Bladder microvascular endothelial cell (primary cell): Measurements from ENCODE around the gene MARCHF9. TPM values are rescaled to one million over a fixed set of nuclear protein-coding genes. Genes with fewer than 3 reads are reported as not detected.

Experiments
- total RNA-seq: library from RNA; depleted of rRNA; stranded (reverse); fragments of >200 nt; gene quantifications from 2 replicates; pipeline ENCODE4 v1.2.3, GENCODE V29; 2014

Gene MARCHF9
- total RNA-seq, result 3.1 and 8.1 TPM in 2 replicates

GRCh38 chr12:57754411-57755193 is at the start of gene MARCHF9:
MARCHF9 (plus strand) TSS chr12:57755103; CDS start chr12:57755529, 426 bp downstream.

DNA sequence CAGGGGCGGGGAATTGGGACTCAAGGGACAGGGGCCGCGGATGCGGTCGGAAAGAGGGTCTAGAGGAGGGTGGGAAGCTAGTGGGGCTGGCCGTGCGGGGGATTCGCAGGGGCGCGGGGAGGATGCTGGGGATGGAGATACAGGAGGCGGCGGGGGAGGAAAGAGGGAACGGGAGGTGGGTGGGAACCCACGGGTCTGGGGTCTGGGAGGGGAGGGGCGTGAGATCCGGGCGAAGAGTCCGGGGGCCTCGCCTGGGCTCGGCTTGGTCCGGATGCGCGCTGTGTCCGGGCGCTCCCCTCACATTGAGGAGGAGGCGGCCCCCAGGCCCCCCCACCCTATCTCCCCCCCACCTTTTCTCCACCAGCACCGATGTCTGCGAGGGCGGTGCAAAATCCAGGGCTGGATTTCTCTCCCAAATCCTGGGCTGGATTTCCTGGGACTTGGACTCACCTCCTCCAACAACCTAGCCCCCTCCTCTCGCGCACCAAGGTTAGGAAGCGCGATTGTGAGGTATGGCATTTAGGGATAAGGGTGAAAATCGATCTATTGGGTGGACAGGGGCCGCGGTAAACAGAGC is 16.2 kb upstream of the MARCHF9 start, which contains the start of gene AGAP2:
Gene AGAP2, minus strand, starts transcription at position 82 of the 577 bp plus-strand sequence. CDS start 496 bp downstream, outside the sequence.

DNA sequence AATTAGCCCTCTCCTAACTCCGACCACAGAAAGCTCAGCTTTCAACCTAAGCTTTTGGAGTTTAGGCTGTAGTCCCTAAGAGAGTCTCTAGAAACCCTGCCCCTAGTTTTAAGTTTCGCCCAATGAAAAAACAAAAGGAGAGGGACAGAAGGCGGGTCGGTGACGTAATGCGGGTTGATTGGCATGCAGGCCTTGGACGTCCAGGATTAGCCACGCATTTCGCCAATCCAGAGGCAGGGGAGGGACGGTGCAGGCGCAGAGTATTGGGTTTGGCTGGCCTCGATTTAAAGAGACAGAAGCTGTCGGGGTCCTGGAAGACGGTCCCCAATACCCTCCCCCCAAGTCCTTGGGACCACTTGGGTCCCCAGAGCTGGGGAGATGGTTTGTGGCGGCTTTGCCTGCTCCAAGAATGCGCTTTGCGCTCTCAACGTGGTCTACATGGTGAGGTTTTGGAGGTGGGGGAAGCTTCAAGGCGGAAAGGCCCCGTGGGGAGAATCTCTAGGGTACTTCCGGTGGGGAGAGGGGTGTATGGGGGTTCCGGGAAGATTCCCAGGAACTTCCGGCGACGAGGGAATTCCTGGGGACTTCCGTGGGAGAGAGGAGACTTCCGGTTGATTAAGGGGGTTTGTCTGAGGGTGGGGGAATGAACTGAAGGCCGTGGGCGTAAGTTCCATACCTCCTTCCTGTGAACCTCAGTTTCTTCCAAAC is 10.0 kb upstream of the MARCHF9 start, which contains the start of gene TSPAN31:
Gene TSPAN31, plus strand, starts transcription at position 263 of the 708 bp plus-strand sequence. Its CDS starts 116 bp downstream, at position 379.

GRCh38 chr12:57751788-57752667 is 2.9 kb upstream of the MARCHF9 start, which contains the start of gene CDK4:
CDK4 (minus strand) TSS chr12:57752310; CDS start chr12:57751717, 593 bp downstream.

GRCh38 chr12:57766464-57767304 is 11.8 kb downstream of the MARCHF9 start, which contains the start of gene CYP27B1:
CYP27B1 (minus strand) TSS chr12:57767078; CDS start chr12:57767041, 37 bp downstream.

DNA sequence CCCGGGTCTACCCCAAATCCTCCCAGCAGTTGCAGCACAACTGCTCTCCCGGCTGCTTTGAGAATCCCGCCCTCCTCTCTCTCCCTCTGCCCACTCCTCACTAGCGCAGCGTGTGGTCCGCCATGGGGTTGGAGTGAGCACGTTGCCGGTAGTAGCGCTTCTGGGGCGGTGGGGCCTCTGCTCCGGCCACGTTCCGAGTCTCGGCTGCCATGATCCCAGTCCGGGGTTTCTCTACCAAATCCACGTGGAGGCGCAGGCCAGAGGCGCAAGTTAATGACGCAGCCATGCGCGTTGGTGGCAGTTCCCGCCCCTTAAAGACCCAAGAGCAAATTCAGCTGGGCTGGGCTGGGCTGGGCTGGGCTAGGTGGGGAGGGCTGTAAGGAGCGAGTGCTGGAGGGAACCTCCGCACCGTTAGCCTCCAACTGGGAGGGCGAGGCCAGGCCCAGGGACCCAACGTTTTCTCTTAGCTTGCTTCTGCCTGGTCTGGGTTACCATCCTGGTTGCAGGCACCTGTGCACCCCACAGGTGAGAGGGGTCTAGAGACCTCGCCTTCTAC is 17.0 kb downstream of the MARCHF9 start, which contains the start of gene METTL1:
Gene METTL1, minus strand, starts transcription at position 233 of the 556 bp plus-strand sequence. Its CDS starts 22 bp downstream, at position 211.

GRCh38 chr12:57772429-57773322 is 17.8 kb downstream of the MARCHF9 start, which contains the start of gene EEF1AKMT3:
EEF1AKMT3 (plus strand) TSS chr12:57772614; CDS start chr12:57772725, 111 bp downstream.

DNA sequence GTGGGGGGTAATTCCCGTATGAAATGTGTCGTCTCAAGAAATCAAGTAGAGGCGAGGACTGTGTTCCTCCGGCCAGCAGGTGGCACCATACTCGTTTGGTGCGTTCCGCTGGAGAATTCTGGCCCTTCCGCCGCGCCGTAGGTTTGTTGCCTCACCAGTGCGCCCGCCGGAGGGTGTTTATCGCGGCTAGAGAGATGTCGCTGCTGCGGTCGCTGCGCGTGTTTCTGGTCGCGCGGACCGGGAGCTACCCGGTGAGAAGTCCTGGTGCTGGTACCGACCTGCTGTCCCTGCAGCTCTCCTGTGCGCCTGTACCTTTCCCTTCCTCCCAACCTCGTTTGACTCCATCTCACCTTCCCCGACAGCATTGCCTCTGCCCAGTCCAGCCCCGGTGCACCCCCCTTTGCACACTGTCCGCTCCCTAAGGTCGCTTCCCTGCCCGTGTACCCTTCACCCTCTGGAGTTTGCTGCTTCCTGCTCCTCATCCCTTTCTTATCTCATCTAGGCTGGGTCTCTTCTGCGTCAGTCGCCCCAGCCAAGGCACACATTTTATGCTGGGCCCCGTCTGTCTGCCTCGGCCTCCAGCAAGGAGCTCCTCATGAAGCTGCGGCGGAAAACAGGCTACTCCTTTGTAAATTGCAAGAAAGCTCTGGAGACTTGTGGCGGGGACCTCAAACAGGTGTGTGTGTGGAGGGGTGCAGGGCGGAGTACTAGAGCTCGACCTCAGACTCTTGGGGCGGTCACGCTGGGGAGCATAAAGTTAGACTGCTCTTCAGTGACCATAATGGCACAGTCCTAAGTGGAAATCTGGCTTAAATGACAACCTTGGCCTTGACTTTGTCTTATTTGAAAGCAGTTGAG is 27.9 kb downstream of the MARCHF9 start, which contains the start of gene TSFM:
Gene TSFM, plus strand, starts transcription at position 180 of the 858 bp plus-strand sequence. Its CDS starts 15 bp downstream, at position 195.

Other genes with a start within 250 kb of the MARCHF9 start
- 8.1 and 12.8 TPM in 2 replicates for gene DDIT3, start 234.6 kb upstream of the MARCHF9 start, total RNA-seq
- gene MBD6, start 232.3 kb upstream of the MARCHF9 start, total RNA-seq, result 9.9 and 20.2 TPM in 2 replicates
- gene DCTN2, start 207.9 kb upstream of the MARCHF9 start, total RNA-seq, result 80.9 and 114 TPM in 2 replicates
- 0.06 TPM in 1 of 2 replicates, not detected in the other for gene KIF5A, start 205.1 kb upstream of the MARCHF9 start, total RNA-seq
- gene PIP4K2C, start 163.9 kb upstream of the MARCHF9 start, total RNA-seq, result 3.4 and 14.0 TPM in 2 replicates
- gene DTX3, start 150.3 kb upstream of the MARCHF9 start, total RNA-seq, result 0.32 and 7.2 TPM in 2 replicates
- under 0.01 and 2.5 TPM in 2 replicates for gene ARHGEF25, start 143.7 kb upstream of the MARCHF9 start, total RNA-seq
- gene B4GALNT1, start 121.9 kb upstream of the MARCHF9 start, total RNA-seq, result under 0.01 and 0.06 TPM in 2 replicates
- gene OS9, start 61.0 kb upstream of the MARCHF9 start, total RNA-seq, result 189 and 325 TPM in 2 replicates
- under 0.01 and 0.06 TPM in 2 replicates for gene AGAP2, start 16.4 kb upstream of the MARCHF9 start, total RNA-seq
- 29.8 and 43.3 TPM in 2 replicates for gene TSPAN31, start 10.1 kb upstream of the MARCHF9 start, total RNA-seq
- gene CDK4, start 2.8 kb upstream of the MARCHF9 start, total RNA-seq, result 112 and 152 TPM in 2 replicates
- 0.31 and 0.32 TPM in 2 replicates for gene CYP27B1, start 12.0 kb downstream of the MARCHF9 start, total RNA-seq
- gene METTL1, start 17.0 kb downstream of the MARCHF9 start, total RNA-seq, result 2.4 and 5.6 TPM in 2 replicates
- 2.1 and 2.8 TPM in 2 replicates for gene EEF1AKMT3, start 17.5 kb downstream of the MARCHF9 start, total RNA-seq
- gene TSFM, start 27.7 kb downstream of the MARCHF9 start, total RNA-seq, result 14.6 and 18.6 TPM in 2 replicates
- gene AVIL, start 63.6 kb downstream of the MARCHF9 start, total RNA-seq, result 0.81 and 2.3 TPM in 2 replicates
- 47.6 and 99.0 TPM in 2 replicates for gene CTDSP2, start 91.6 kb downstream of the MARCHF9 start, total RNA-seq
- gene ATP23, start 186.5 kb downstream of the MARCHF9 start, total RNA-seq, result 10.5 and 19.1 TPM in 2 replicates